ENCODE results near the gene OR6Y1.

Gene OR6Y1

DNA sequence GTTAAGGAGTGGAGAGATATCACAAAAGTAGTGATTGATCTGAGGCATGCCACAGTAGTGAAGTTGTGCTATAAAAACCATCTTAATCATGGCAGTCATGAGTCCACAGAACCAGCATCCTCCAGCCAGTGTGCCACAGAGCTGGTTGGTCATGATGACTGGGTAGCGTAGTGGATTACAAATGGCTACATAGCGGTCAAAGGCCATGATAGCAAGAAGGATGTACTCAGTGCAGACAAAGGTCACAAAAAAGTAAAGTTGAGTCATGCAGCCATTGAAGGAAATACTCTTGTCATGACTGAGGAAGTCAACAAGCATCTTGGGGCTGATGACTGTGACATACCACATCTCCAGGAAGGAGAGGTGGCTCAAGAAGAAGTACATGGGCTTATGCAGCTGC lies 6.7 kb downstream of the OR6Y1 start:
- no peak overlapping the region for H2AK5ac ChIP-seq (ENCODE audit: low read depth, low read length)
- H3K18ac ChIP-seq (ENCODE audit: low read length) = no peak overlapping the region
- no peak overlapping the region for H3K9ac ChIP-seq (ENCODE audit: low read depth, low read length, poor library complexity)
- WGBS, 2 donors (ENCODE audit: extremely low coverage in 2 of 2, insufficient read length in 2 of 2, insufficient replicate concordance in 1 of 2) = no CpG with 5 or more reads among the region's 2 CpGs
- H4K8ac ChIP-seq (ENCODE audit: low read depth, low read length) = no peak overlapping the region
- no peak overlapping the region for H3K27ac ChIP-seq (replicated peaks; ENCODE audit: low read length)
- no peak overlapping the region for H4K91ac ChIP-seq (ENCODE audit: low read depth, low read length, poor library complexity)
- no peak overlapping the region for H2BK15ac ChIP-seq (ENCODE audit: low read length)
- no peak overlapping the region for H3K4ac ChIP-seq (ENCODE audit: low read length)
- no peak overlapping the region for H3K4me2 ChIP-seq (ENCODE audit: insufficient read depth, low read length, poor library complexity, severe bottlenecking)
- H3K36me3 ChIP-seq (replicated peaks in 1 of 2; ENCODE audit: control insufficient read depth in 2 of 2, insufficient read depth in 2 of 2, low read length in 2 of 2) = no peaks in the 10 kb centered on the region
- no peak overlapping the region for H2BK12ac ChIP-seq (ENCODE audit: low read length)
- no peak overlapping the region for H3K23ac ChIP-seq (ENCODE audit: low read depth, low read length, poor library complexity)
- no peaks in the 10 kb centered on the region for H3K27me3 ChIP-seq (ENCODE audit: control insufficient read depth in 3 of 3, insufficient read depth in 3 of 3, low read depth in 1 of 3, low read length in 3 of 3)
- no peak overlapping the region for H2AFZ ChIP-seq (ENCODE audit: low read length)
- no peaks in the 10 kb centered on the region for H3K79me1 ChIP-seq (ENCODE audit: low read depth, low read length)
- H3K4me3 ChIP-seq (ENCODE audit: low read length in 2 of 2) = no peak overlapping the region
- H2BK120ac ChIP-seq (ENCODE audit: low read depth, low read length) = no peak overlapping the region
- no peak overlapping the region for H2BK5ac ChIP-seq (ENCODE audit: low read length)
- no peak for DNase-seq (ENCODE audit: low spot score)
- H3K4me1 ChIP-seq (ENCODE audit: control insufficient read depth in 2 of 2, insufficient read depth in 1 of 2, low read depth in 1 of 2, low read length in 2 of 2) = no peaks in the 10 kb centered on the region
- no peaks in the 10 kb centered on the region for H3K9me3 ChIP-seq (replicated peaks in 1 of 2; ENCODE audit: control insufficient read depth in 2 of 2, insufficient read depth in 1 of 2, low read depth in 1 of 2, low read length in 2 of 2)
- no peak overlapping the region for H3K14ac ChIP-seq (ENCODE audit: low read length)

GRCh38 chr1:158537609-158538008 lies 16.6 kb downstream of the OR6Y1 start:
- no peak overlapping the region for H3K9ac ChIP-seq (ENCODE audit: low read depth, low read length, poor library complexity)
- H3K27me3 ChIP-seq (ENCODE audit: control insufficient read depth in 3 of 3, insufficient read depth in 3 of 3, low read depth in 1 of 3, low read length in 3 of 3) = no peaks in the 10 kb centered on the region
- H3K23ac ChIP-seq (ENCODE audit: low read depth, low read length, poor library complexity) = no peak overlapping the region
- no peaks in the 10 kb centered on the region for H3K79me1 ChIP-seq (ENCODE audit: low read depth, low read length)
- no CpG with 5 or more reads among the region's 2 CpGs for WGBS, 2 donors (ENCODE audit: extremely low coverage in 2 of 2, insufficient read length in 2 of 2, insufficient replicate concordance in 1 of 2)
- no peak overlapping the region for H3K4me2 ChIP-seq (ENCODE audit: insufficient read depth, low read length, poor library complexity, severe bottlenecking)
- no peaks in the 10 kb centered on the region for H3K4me1 ChIP-seq (ENCODE audit: control insufficient read depth in 2 of 2, insufficient read depth in 1 of 2, low read depth in 1 of 2, low read length in 2 of 2)
- H3K14ac ChIP-seq (ENCODE audit: low read length) = no peak overlapping the region
- H4K8ac ChIP-seq (ENCODE audit: low read depth, low read length) = no peak overlapping the region
- no peak overlapping the region for H2BK12ac ChIP-seq (ENCODE audit: low read length)
- no peak overlapping the region for H2AFZ ChIP-seq (ENCODE audit: low read length)
- no peak overlapping the region for H2BK5ac ChIP-seq (ENCODE audit: low read length)
- no peak overlapping the region for H2BK15ac ChIP-seq (ENCODE audit: low read length)
- no peak overlapping the region for H3K4ac ChIP-seq (ENCODE audit: low read length)
- H3K36me3 ChIP-seq (replicated peaks in 1 of 2; ENCODE audit: control insufficient read depth in 2 of 2, insufficient read depth in 2 of 2, low read length in 2 of 2) = no peaks in the 10 kb centered on the region
- H2BK120ac ChIP-seq (ENCODE audit: low read depth, low read length) = no peak overlapping the region
- no peak overlapping the region for H4K91ac ChIP-seq (ENCODE audit: low read depth, low read length, poor library complexity)
- no peak overlapping the region for H3K18ac ChIP-seq (ENCODE audit: low read length)
- DNase-seq (ENCODE audit: low spot score) = no peak
- no peaks in the 10 kb centered on the region for H3K9me3 ChIP-seq (replicated peaks in 1 of 2; ENCODE audit: control insufficient read depth in 2 of 2, insufficient read depth in 1 of 2, low read depth in 1 of 2, low read length in 2 of 2)
- no peak overlapping the region for H3K27ac ChIP-seq (replicated peaks; ENCODE audit: low read length)
- H3K4me3 ChIP-seq (ENCODE audit: low read length in 2 of 2) = no peak overlapping the region
- H2AK5ac ChIP-seq (ENCODE audit: low read depth, low read length) = no peak overlapping the region

DNA sequence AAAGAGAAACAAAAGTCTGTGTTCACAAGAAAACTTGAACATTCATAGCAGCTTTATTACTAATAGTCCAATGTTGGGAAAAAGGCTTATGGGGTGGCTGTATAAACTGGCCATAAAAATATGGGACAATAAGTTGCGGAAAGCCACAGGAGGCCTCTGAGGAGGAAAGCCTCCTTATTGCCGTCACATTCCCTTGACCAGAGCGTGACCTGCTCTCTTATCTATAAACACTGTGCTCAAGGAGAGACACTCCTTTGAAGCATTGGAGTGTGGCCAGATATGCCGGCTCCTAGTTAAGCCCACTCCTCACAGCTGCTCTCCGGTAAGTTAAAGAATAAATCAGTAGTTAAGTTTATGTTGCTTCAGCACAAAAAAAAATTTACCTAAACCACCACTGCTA lies 19.7 kb downstream of the OR6Y1 start:
- Histone ChIP-seq H2BK15ac (ENCODE audit: low read length) (no peak overlapping the region), H3K4me1 (ENCODE audit: control insufficient read depth in 2 of 2, insufficient read depth in 1 of 2, low read depth in 1 of 2, low read length in 2 of 2) (no peaks in the 10 kb centered on the region), H3K27me3 (ENCODE audit: control insufficient read depth in 3 of 3, insufficient read depth in 3 of 3, low read depth in 1 of 3, low read length in 3 of 3) (no peaks in the 10 kb centered on the region), H4K8ac (ENCODE audit: low read depth, low read length) (no peak overlapping the region), H3K4me3 (ENCODE audit: low read length in 2 of 2) (no peak overlapping the region), H3K27ac (replicated peaks; ENCODE audit: low read length) (no peak overlapping the region), H3K18ac (ENCODE audit: low read length) (no peak overlapping the region), H3K23ac (ENCODE audit: low read depth, low read length, poor library complexity) (no peak overlapping the region), H3K36me3 (replicated peaks in 1 of 2; ENCODE audit: control insufficient read depth in 2 of 2, insufficient read depth in 2 of 2, low read length in 2 of 2) (no peaks in the 10 kb centered on the region), H3K4ac (ENCODE audit: low read length) (no peak overlapping the region), H3K79me1 (ENCODE audit: low read depth, low read length) (no peaks in the 10 kb centered on the region), H2BK12ac (ENCODE audit: low read length) (no peak overlapping the region), H4K91ac (ENCODE audit: low read depth, low read length, poor library complexity) (no peak overlapping the region), H3K9ac (ENCODE audit: low read depth, low read length, poor library complexity) (no peak overlapping the region), H3K14ac (ENCODE audit: low read length) (no peak overlapping the region), H2BK120ac (ENCODE audit: low read depth, low read length) (no peak overlapping the region), H2BK5ac (ENCODE audit: low read length) (no peak overlapping the region), H2AK5ac (ENCODE audit: low read depth, low read length) (no peak overlapping the region), H3K9me3 (replicated peaks in 1 of 2; ENCODE audit: control insufficient read depth in 2 of 2, insufficient read depth in 1 of 2, low read depth in 1 of 2, low read length in 2 of 2) (no peaks in the 10 kb centered on the region), H3K4me2 (ENCODE audit: insufficient read depth, low read length, poor library complexity, severe bottlenecking) (no peak overlapping the region), H2AFZ (ENCODE audit: low read length) (no peak overlapping the region)
- WGBS, 2 donors (ENCODE audit: extremely low coverage in 2 of 2, insufficient read length in 2 of 2, insufficient replicate concordance in 1 of 2) = no CpG with 5 or more reads among the region's 5 CpGs
- DNase-seq (ENCODE audit: low spot score) = no peak

- no peak overlapping the region for H3K23ac ChIP-seq (ENCODE audit: low read depth, low read length, poor library complexity)
- no peak overlapping the region for H2AK5ac ChIP-seq (ENCODE audit: low read depth, low read length)
- H2BK12ac ChIP-seq (ENCODE audit: low read length) = no peak overlapping the region
- no peak for DNase-seq (ENCODE audit: low spot score)
- no peak overlapping the region for H3K9ac ChIP-seq (ENCODE audit: low read depth, low read length, poor library complexity)
- H3K14ac ChIP-seq (ENCODE audit: low read length) = no peak overlapping the region
- H2AFZ ChIP-seq (ENCODE audit: low read length) = no peak overlapping the region
- no peaks in the 10 kb centered on the region for H3K79me1 ChIP-seq (ENCODE audit: low read depth, low read length)
- no peaks in the 10 kb centered on the region for H3K36me3 ChIP-seq (replicated peaks in 1 of 2; ENCODE audit: control insufficient read depth in 2 of 2, insufficient read depth in 2 of 2, low read length in 2 of 2)
- no peak overlapping the region for H4K91ac ChIP-seq (ENCODE audit: low read depth, low read length, poor library complexity)
- H2BK120ac ChIP-seq (ENCODE audit: low read depth, low read length) = no peak overlapping the region
- WGBS, 2 donors (ENCODE audit: extremely low coverage in 2 of 2, insufficient read length in 2 of 2, insufficient replicate concordance in 1 of 2) = no CpG with 5 or more reads among the region's 2 CpGs
- H3K18ac ChIP-seq (ENCODE audit: low read length) = no peak overlapping the region
- H2BK15ac ChIP-seq (ENCODE audit: low read length) = no peak overlapping the region
- no peak overlapping the region for H3K27ac ChIP-seq (replicated peaks; ENCODE audit: low read length)
- H4K8ac ChIP-seq (ENCODE audit: low read depth, low read length) = no peak overlapping the region
- no peak overlapping the region for H3K4me2 ChIP-seq (ENCODE audit: insufficient read depth, low read length, poor library complexity, severe bottlenecking)
- no peak overlapping the region for H3K4me3 ChIP-seq (ENCODE audit: low read length in 2 of 2)
- H3K4me1 ChIP-seq (ENCODE audit: control insufficient read depth in 2 of 2, insufficient read depth in 1 of 2, low read depth in 1 of 2, low read length in 2 of 2) = no peaks in the 10 kb centered on the region
- H2BK5ac ChIP-seq (ENCODE audit: low read length) = no peak overlapping the region
- no peaks in the 10 kb centered on the region for H3K27me3 ChIP-seq (ENCODE audit: control insufficient read depth in 3 of 3, insufficient read depth in 3 of 3, low read depth in 1 of 3, low read length in 3 of 3)
- no peaks in the 10 kb centered on the region for H3K9me3 ChIP-seq (replicated peaks in 1 of 2; ENCODE audit: control insufficient read depth in 2 of 2, insufficient read depth in 1 of 2, low read depth in 1 of 2, low read length in 2 of 2)
- H3K4ac ChIP-seq (ENCODE audit: low read length) = no peak overlapping the region
Observed at GRCh38 chr1:158527190-158527815, 26.9 kb downstream of the OR6Y1 start.
